Measurements from ENCODE around the gene DPT. TPM values are rescaled to one million over a fixed set of nuclear protein-coding genes. Genes with fewer than 3 reads are reported as not detected.

The DPT gene
- polyA plus RNA-seq, 1 experiment: not detected

DNA sequence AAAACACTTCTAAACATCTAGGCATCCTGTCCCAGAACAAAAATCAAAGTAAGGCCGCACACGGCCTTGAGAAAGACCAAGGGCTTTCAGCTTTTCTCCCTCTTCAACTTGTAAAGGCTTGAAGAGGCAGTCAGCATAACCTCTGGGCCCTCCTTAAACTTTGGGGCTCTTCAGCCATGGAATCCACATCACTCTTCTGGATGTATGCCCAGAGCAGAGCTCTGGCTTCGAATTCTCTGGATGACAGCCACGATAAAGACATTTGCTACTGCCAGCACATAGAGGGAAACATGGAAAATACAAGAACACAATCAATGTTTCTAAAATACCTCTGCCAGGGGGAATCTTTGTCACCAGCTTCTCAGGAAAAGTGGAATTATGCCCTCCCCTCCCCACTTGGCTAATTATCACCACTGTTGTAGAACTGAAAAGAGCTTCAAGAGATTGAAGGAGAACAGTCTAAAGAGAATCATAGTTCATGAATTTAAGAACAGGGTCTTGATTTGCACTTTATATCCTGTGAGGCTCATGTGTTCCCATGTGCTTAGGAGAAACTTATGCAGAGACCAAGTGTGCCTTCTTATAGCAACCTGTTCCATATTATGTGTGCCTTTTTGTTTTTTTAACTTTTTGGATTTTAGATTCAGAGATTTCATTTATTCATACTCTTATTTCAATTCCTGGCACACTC is 39.0 kb upstream of the DPT start:
- H3K4me3 ChIP-seq (ENCODE audit: low read depth, low read length): no peak overlapping the region
- TF ChIP-seq, protein P1, sequence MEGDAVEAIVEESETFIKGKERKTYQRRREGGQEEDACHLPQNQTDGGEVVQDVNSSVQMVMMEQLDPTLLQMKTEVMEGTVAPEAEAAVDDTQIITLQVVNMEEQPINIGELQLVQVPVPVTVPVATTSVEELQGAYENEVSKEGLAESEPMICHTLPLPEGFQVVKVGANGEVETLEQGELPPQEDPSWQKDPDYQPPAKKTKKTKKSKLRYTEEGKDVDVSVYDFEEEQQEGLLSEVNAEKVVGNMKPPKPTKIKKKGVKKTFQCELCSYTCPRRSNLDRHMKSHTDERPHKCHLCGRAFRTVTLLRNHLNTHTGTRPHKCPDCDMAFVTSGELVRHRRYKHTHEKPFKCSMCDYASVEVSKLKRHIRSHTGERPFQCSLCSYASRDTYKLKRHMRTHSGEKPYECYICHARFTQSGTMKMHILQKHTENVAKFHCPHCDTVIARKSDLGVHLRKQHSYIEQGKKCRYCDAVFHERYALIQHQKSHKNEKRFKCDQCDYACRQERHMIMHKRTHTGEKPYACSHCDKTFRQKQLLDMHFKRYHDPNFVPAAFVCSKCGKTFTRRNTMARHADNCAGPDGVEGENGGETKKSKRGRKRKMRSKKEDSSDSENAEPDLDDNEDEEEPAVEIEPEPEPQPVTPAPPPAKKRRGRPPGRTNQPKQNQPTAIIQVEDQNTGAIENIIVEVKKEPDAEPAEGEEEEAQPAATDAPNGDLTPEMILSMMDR (IDR thresholded peaks at IDR 0.05; ENCODE audit: low read depth, low read length): no peak
- no peak overlapping the region for H3K27ac ChIP-seq (ENCODE audit: low read depth, low read length)
- CTCF ChIA-PET: interaction anchor here (1.0 kb wide), 1 partner anchor 120 kb away, joined by 4 read pairs; no protein-coding TSS in a partner anchor
- DNase-seq (ENCODE audit: low read depth, low spot score): no peak
- H3K27me3 ChIP-seq (ENCODE audit: control insufficient read depth, insufficient read depth, low read length): no peaks in the 10 kb centered on the region
- H3K9me3 ChIP-seq (ENCODE audit: control insufficient read depth, insufficient read depth, low read length): no peaks in the 10 kb centered on the region
- POLR2A ChIA-PET: no interaction called here

DNA sequence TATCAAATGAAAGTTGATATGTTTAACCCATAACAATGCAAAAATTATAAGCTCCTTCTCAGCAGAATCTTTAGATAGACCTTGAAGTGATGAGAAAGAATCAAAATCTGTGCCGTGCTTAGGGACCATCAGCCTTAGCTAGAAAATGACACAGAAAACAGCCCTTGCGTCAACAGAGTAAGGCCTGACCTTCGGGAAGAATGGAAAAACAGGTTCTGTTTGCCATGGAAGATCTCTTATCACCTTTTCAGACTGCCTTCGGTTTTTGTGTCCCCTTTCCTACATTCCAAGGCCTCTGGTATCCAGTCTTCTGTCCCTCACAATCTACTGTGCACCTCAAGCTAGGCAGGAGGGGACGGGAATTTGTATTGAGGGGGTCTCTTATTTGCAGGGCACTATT is 37.6 kb upstream of the DPT start:
- TF ChIP-seq, protein P1 (IDR thresholded peaks at IDR 0.05; ENCODE audit: low read depth, low read length): no peak
- H3K27me3 ChIP-seq (ENCODE audit: control insufficient read depth, insufficient read depth, low read length): no peaks in the 10 kb centered on the region
- ChIA-PET CTCF (no interaction called here), POLR2A (no interaction called here)
- no peaks in the 10 kb centered on the region for H3K9me3 ChIP-seq (ENCODE audit: control insufficient read depth, insufficient read depth, low read length)
- H3K27ac ChIP-seq (ENCODE audit: low read depth, low read length): no peak overlapping the region
- DNase-seq (ENCODE audit: low read depth, low spot score): no peak
- no peak overlapping the region for H3K4me3 ChIP-seq (ENCODE audit: low read depth, low read length)

DNA sequence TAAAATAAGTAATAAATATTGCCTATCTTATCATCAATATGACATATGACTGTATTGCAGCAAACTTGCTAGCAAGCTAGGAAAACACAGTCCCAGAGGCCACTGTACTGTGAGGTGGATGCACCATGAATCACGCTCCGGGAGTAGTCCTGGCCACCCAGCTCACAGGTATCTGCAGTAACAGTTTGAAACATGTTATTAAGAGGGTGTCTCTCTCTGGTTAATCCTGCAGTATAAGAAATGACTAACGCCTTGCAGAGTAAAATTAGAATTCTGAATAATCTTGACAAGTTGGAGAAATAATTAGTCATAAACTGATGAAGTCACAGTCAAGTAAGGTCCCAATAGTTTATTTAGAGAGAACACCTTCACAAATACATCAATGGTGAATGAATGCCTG is 34.0 kb upstream of the DPT start:
- ChIA-PET CTCF (interaction anchor here (0.6 kb wide), 1 partner anchor 585 kb away, joined by 3 read pairs; no protein-coding TSS in a partner anchor), POLR2A (no interaction called here)
- Histone ChIP-seq H3K27me3 (ENCODE audit: control insufficient read depth, insufficient read depth, low read length) (no peaks in the 10 kb centered on the region), H3K9me3 (ENCODE audit: control insufficient read depth, insufficient read depth, low read length) (no peaks in the 10 kb centered on the region), H3K4me3 (ENCODE audit: low read depth, low read length) (no peak overlapping the region), H3K27ac (ENCODE audit: low read depth, low read length) (no peak overlapping the region)
- TF ChIP-seq, protein P1 (IDR thresholded peaks at IDR 0.05; ENCODE audit: low read depth, low read length): no peak
- no peak for DNase-seq (ENCODE audit: low read depth, low spot score)

DNA sequence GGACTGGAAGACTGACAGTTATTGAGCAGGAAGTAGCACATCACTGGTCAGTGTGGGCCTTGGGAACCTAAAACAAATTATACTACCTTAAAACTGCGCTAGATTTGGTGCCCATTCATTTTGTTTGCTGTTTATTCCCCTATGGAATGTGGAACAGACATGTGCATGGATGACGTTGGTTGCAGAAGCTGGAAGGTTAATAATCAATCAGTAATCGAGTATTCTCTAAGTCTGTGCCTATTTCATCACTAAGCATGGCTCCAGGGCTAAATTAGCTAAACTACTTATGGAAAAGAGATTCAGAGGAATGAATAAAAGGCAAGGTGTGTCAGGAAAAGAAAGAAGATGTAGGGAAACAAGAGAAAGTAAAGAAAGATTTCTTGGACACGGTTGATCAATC is 33.5 kb upstream of the DPT start:
- no peak overlapping the region for H3K27ac ChIP-seq (ENCODE audit: low read depth, low read length)
- POLR2A ChIA-PET: no interaction called here
- no peaks in the 10 kb centered on the region for H3K27me3 ChIP-seq (ENCODE audit: control insufficient read depth, insufficient read depth, low read length)
- H3K4me3 ChIP-seq (ENCODE audit: low read depth, low read length): no peak overlapping the region
- CTCF ChIA-PET: interaction anchor here (0.6 kb wide), 1 partner anchor 586 kb away, joined by 3 read pairs; no protein-coding TSS in a partner anchor
- TF ChIP-seq, protein P1 (IDR thresholded peaks at IDR 0.05; ENCODE audit: low read depth, low read length): no peak
- DNase-seq (ENCODE audit: low read depth, low spot score): no peak
- no peaks in the 10 kb centered on the region for H3K9me3 ChIP-seq (ENCODE audit: control insufficient read depth, insufficient read depth, low read length)

DNA sequence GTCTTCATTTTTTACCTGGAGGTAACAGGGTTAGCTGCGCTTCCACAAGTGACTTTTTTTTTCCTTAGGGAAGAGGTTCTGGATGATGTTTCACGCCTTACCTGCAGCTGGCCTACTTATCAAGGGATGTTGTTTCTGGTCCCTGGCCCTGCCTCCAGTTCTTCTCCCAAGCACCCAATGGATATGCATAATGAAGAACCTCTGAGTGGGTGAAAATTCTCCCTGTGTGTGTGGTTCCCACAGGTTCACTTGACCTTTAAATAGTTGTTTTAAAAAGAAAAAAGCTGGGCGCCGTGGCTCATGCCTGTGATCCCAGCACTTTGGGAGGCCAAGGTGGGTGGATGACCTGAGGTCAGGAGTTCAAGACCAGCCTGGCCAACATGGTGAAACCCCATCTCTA is 31.8 kb upstream of the DPT start:
- POLR2A ChIA-PET: no interaction called here
- DNase-seq (ENCODE audit: low read depth, low spot score): no peak
- TF ChIP-seq, protein P1 (IDR thresholded peaks at IDR 0.05; ENCODE audit: low read depth, low read length): no peak
- Histone ChIP-seq H3K27ac (ENCODE audit: low read depth, low read length) (no peak overlapping the region), H3K4me3 (ENCODE audit: low read depth, low read length) (no peak overlapping the region), H3K27me3 (ENCODE audit: control insufficient read depth, insufficient read depth, low read length) (no peaks in the 10 kb centered on the region), H3K9me3 (ENCODE audit: control insufficient read depth, insufficient read depth, low read length) (no peaks in the 10 kb centered on the region)
- CTCF ChIA-PET: no interaction called here
